Panc1 (cell line): ENCODE data around the gene POLDIP2. TPM values are rescaled to one million over a fixed set of nuclear protein-coding genes. Genes with fewer than 3 reads are reported as not detected.

ENCODE experiments used
- ATAC-seq: fragments of 200-7000 bp; cut with Tn5 transposase; 2 replicates; pipeline ENCODE4 v1.9.1; 2020; ENCODE audit warnings: mild to moderate bottlenecking, moderate library complexity
- BruUV-seq: library from RNA; stranded (reverse); fragments of 400-500 nt; replicated peaks from 2 replicates; lab custom pipeline; 2021; lab: Mats Ljungman, UMichigan
- CTCF ChIA-PET: fragments of 300-600 bp; sonication (Branson Sonifier 250); formaldehyde crosslinking; loops from one replicate; lab custom pipeline; 2022; ENCODE audit warnings: antibody characterized with exemption; lab: Charles Lee
- POLR2A ChIA-PET: fragments of 300-600 bp; sonication (Branson Sonifier 250); formaldehyde crosslinking; loops from one replicate; lab custom pipeline; 2022; ENCODE audit warnings: antibody characterized with exemption; lab: Charles Lee
- DNase-seq: peaks from one replicate; pipeline ENCODE4 v3.0.0-alpha.2; 2010; ENCODE audit warnings: low read depth, low spot score
- H3K27ac ChIP-seq: 2 replicates; pipeline ENCODE4 v1.5.1; 2011; ENCODE audit warnings: mild to moderate bottlenecking, low read length, inconsistent platforms
- H3K27me3 ChIP-seq: fragments of 200-500 bp; sonication (Bioruptor generic); 2 replicates; pipeline ENCODE4 v1.6.0; 2014; ENCODE audit warnings: low read length, inconsistent platforms; ENCODE audit not compliant: control insufficient read depth, insufficient read depth
- H3K36me3 ChIP-seq: fragments of 200-500 bp; sonication (Bioruptor generic); 2 replicates; pipeline ENCODE4 v1.5.1; 2014; ENCODE audit warnings: inconsistent platforms, mild to moderate bottlenecking, low read length, moderate library complexity; ENCODE audit not compliant: control insufficient read depth, insufficient read depth
- H3K4me1 ChIP-seq: 2 replicates; pipeline ENCODE4 v1.5.1; 2011; ENCODE audit warnings: inconsistent platforms, mild to moderate bottlenecking, low read length, moderate library complexity; ENCODE audit not compliant: control insufficient read depth, insufficient read depth
- H3K4me3 ChIP-seq, 2 experiments: 2 replicates each; pipeline ENCODE4 v1.5.1; 2011 to 2012; ENCODE audit warnings: low read depth in 2 of 2, low read length in 2 of 2, mild to moderate bottlenecking in 2 of 2, inconsistent platforms in 1 of 2, moderate library complexity in 1 of 2
- H3K9me3 ChIP-seq: fragments of 200-500 bp; sonication (Bioruptor generic); 2 replicates; pipeline ENCODE4 v1.5.1; 2014; ENCODE audit warnings: low read depth, mild to moderate bottlenecking, inconsistent platforms, low read length, moderate library complexity; ENCODE audit not compliant: control insufficient read depth, insufficient read depth
- POLR2AphosphoS5 ChIP-seq: IDR thresholded peaks from 2 replicates; pipeline ENCODE4 v1.6.1; 2012; ENCODE audit warnings: mild to moderate bottlenecking, low read depth, low read length, moderate library complexity
- SIN3A ChIP-seq: IDR thresholded peaks from 2 replicates; pipeline ENCODE4 v1.6.1; 2012; ENCODE audit warnings: low read depth, mild to moderate bottlenecking, low read length, moderate library complexity, borderline replicate concordance; ENCODE audit not compliant: insufficient read depth
- TCF7L2 ChIP-seq: IDR thresholded peaks from 2 replicates; pipeline ENCODE4 v1.6.1; 2011; ENCODE audit warnings: mild to moderate bottlenecking, low read depth, low read length, inconsistent platforms
- in situ Hi-C: cut with HindIII; loops from 2 replicates; pipeline ENCODE4 v1.10.0; 2016; ENCODE audit warnings: low sequenced_read_pairs, low pct_unique_long_range_greater_than_20kb
- intact Hi-C: fragments of 100-400 bp; cut with micrococcal nuclease; formaldehyde crosslinking; loops from one replicate; pipeline ENCODE4 v1.10.0; 2022; ENCODE audit not compliant: unreplicated experiment
- total RNA-seq: library from RNA; stranded (reverse); gene quantifications from one replicate; pipeline ENCODE4 v1.2.1, GENCODE V29; 2021; ENCODE audit not compliant: unreplicated experiment
- TF ChIP-seq, protein P1 (sequence below), 2 experiments: IDR thresholded peaks; 2 replicates each; pipeline ENCODE4 v1.6.1; 2011 to 2012; ENCODE audit warnings: low read depth in 2 of 2, control low read depth in 1 of 2, low read length in 1 of 2, mild to moderate bottlenecking in 1 of 2, moderate library complexity in 1 of 2; ENCODE audit not compliant: insufficient read depth in 1 of 2
- TF ChIP-seq, protein P2 (sequence below): fragments of 450-650 bp; IDR thresholded peaks from 2 replicates; pipeline ENCODE4 v1.5.1; 2017; ENCODE audit warnings: mild to moderate bottlenecking

The POLDIP2 gene
- total RNA-seq, 1 experiment from 2014 or later = 175 TPM

GRCh38 chr17:28368306-28368831 lies 11.0 kb upstream of the POLDIP2 start:
- no TSS peak for BruUV-seq
- Histone ChIP-seq H3K36me3 (no peaks in the 10 kb centered on the region), H3K9me3 (no peaks in the 10 kb centered on the region), H3K4me3 (no peak overlapping the region), H3K27ac (no peak overlapping the region), H3K4me1 (peaks cover 27% of the 10 kb centered on the region), H3K27me3 (no peaks in the 10 kb centered on the region)
- ChIA-PET POLR2A (no interaction called here), CTCF (no interaction called here)
- DNase-seq (no peak), ATAC-seq (no peak)
- in situ Hi-C loops = no loop called here
- intact Hi-C loops = no loop called here
- TF ChIP-seq, protein P1, sequence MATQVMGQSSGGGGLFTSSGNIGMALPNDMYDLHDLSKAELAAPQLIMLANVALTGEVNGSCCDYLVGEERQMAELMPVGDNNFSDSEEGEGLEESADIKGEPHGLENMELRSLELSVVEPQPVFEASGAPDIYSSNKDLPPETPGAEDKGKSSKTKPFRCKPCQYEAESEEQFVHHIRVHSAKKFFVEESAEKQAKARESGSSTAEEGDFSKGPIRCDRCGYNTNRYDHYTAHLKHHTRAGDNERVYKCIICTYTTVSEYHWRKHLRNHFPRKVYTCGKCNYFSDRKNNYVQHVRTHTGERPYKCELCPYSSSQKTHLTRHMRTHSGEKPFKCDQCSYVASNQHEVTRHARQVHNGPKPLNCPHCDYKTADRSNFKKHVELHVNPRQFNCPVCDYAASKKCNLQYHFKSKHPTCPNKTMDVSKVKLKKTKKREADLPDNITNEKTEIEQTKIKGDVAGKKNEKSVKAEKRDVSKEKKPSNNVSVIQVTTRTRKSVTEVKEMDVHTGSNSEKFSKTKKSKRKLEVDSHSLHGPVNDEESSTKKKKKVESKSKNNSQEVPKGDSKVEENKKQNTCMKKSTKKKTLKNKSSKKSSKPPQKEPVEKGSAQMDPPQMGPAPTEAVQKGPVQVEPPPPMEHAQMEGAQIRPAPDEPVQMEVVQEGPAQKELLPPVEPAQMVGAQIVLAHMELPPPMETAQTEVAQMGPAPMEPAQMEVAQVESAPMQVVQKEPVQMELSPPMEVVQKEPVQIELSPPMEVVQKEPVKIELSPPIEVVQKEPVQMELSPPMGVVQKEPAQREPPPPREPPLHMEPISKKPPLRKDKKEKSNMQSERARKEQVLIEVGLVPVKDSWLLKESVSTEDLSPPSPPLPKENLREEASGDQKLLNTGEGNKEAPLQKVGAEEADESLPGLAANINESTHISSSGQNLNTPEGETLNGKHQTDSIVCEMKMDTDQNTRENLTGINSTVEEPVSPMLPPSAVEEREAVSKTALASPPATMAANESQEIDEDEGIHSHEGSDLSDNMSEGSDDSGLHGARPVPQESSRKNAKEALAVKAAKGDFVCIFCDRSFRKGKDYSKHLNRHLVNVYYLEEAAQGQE (IDR thresholded peaks at IDR 0.05; ENCODE audit: insufficient read depth in 1 of 2, low read depth in 2 of 2, low read length in 1 of 2) = no peak
- TF ChIP-seq SIN3A = no peak
- TF ChIP-seq, protein P2, sequence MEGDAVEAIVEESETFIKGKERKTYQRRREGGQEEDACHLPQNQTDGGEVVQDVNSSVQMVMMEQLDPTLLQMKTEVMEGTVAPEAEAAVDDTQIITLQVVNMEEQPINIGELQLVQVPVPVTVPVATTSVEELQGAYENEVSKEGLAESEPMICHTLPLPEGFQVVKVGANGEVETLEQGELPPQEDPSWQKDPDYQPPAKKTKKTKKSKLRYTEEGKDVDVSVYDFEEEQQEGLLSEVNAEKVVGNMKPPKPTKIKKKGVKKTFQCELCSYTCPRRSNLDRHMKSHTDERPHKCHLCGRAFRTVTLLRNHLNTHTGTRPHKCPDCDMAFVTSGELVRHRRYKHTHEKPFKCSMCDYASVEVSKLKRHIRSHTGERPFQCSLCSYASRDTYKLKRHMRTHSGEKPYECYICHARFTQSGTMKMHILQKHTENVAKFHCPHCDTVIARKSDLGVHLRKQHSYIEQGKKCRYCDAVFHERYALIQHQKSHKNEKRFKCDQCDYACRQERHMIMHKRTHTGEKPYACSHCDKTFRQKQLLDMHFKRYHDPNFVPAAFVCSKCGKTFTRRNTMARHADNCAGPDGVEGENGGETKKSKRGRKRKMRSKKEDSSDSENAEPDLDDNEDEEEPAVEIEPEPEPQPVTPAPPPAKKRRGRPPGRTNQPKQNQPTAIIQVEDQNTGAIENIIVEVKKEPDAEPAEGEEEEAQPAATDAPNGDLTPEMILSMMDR = no peak
- no peak for TF ChIP-seq POLR2AphosphoS5
- no peak for TF ChIP-seq TCF7L2

GRCh38 chr17:28367641-28368305 lies 10.4 kb upstream of the POLDIP2 start:
- Histone ChIP-seq H3K9me3 (no peaks in the 10 kb centered on the region), H3K27me3 (no peaks in the 10 kb centered on the region), H3K27ac (no peak overlapping the region), H3K36me3 (no peaks in the 10 kb centered on the region), H3K4me1 (peaks cover 22% of the 10 kb centered on the region), H3K4me3 (no peak overlapping the region)
- ChIA-PET CTCF (interaction anchor here (1.4 kb wide), 1 partner anchor 49 kb away, joined by 4 read pairs; no protein-coding TSS in a partner anchor), POLR2A (no interaction called here)
- TF ChIP-seq, protein P2 = no peak
- TF ChIP-seq SIN3A (no peak), TCF7L2 (no peak), POLR2AphosphoS5 (no peak)
- TF ChIP-seq, protein P1 (IDR thresholded peaks at IDR 0.05; ENCODE audit: insufficient read depth in 1 of 2, low read depth in 2 of 2, low read length in 1 of 2) = no peak
- intact Hi-C loops = no loop called here
- in situ Hi-C loops = no loop called here
- BruUV-seq = no TSS peak
- DNase-seq = no peak
- no peak for ATAC-seq
